HCT116 (cell line): ENCODE data around the gene NOTCH4. TPM values are rescaled to one million over a fixed set of nuclear protein-coding genes. Genes with fewer than 3 reads are reported as not detected.

Experiments
- ATAC-seq: fragments of 200-7000 bp; cut with Tn5 transposase; 2 replicates; pipeline ENCODE4 v1.9.1; 2020; ENCODE audit warnings: mild to moderate bottlenecking, moderate library complexity
- BruUV-seq: library from RNA; stranded (reverse); fragments of 400-500 nt; replicated peaks from 2 replicates; lab custom pipeline; 2021; lab: Mats Ljungman, UMichigan
- CTCF ChIA-PET: fragments of 300-600 bp; sonication (Branson Sonifier 250); formaldehyde crosslinking; loops from one replicate; lab custom pipeline; 2021; ENCODE audit warnings: antibody characterized with exemption; lab: Charles Lee
- POLR2A ChIA-PET: fragments of 300-600, 350-600 bp; sonication (Branson Sonifier 250); formaldehyde crosslinking; loops from one replicate; lab custom pipeline; 2021; ENCODE audit warnings: antibody characterized with exemption; lab: Charles Lee
- RAD21 ChIA-PET, 2 experiments: fragments of 300-600 bp; sonication (Branson Sonifier 250); formaldehyde crosslinking; loops; one replicate each; lab custom pipeline; 2023; ENCODE audit warnings: low total read pairs in 2 of 2; ENCODE audit not compliant: uncharacterized antibody in 2 of 2, unreplicated experiment in 2 of 2, low non-redundant PET in 1 of 2; lab: Charles Lee
- DNase-seq: peaks from one replicate; pipeline ENCODE4 v3.0.0-alpha.2; 2010; ENCODE audit warnings: low read depth, low spot score
- H2AFZ ChIP-seq: fragments of 200-600 bp; shearing (Covaris generic), sonication (generic); 2 replicates; pipeline ENCODE4 v1.6.1; 2017; ENCODE audit warnings: low read depth, mixed run types, mixed read lengths, antibody characterized with exemption, low read length; ENCODE audit not compliant: poor library complexity, severe bottlenecking
- H3K27ac ChIP-seq: 2 replicates; pipeline ENCODE4 v1.5.1; 2012; ENCODE audit warnings: low read depth, low read length
- H3K27me3 ChIP-seq: fragments of 200-600 bp; sonication (generic); 2 replicates; pipeline ENCODE4 v1.6.1; 2016; ENCODE audit warnings: mixed run types, low read length, mixed read lengths; ENCODE audit not compliant: insufficient read depth
- H3K36me3 ChIP-seq, 2 experiments: fragments of 200-500 bp in 1 of 2; fragments of 200-600 bp in 1 of 2; sonication (Bioruptor generic) in 1 of 2; sonication (generic) in 1 of 2; 2 replicates each; pipeline versions ENCODE4 v1.5.1 to v1.6.1; 2014 to 2016; ENCODE audit warnings: low read length in 2 of 2, inconsistent platforms in 1 of 2, mixed read lengths in 1 of 2, mixed run types in 1 of 2; ENCODE audit not compliant: insufficient read depth in 2 of 2, control insufficient read depth in 1 of 2
- H3K4me1 ChIP-seq, 2 experiments: fragments of 200-600 bp in 1 of 2; sonication (generic) in 1 of 2; 2 replicates each; pipeline versions ENCODE4 v1.5.1 to v1.6.1; 2012 to 2017; ENCODE audit warnings: low read length in 2 of 2, inconsistent platforms in 1 of 2, mild to moderate bottlenecking in 1 of 2, mixed read lengths in 1 of 2, mixed run types in 1 of 2, moderate library complexity in 1 of 2; ENCODE audit not compliant: insufficient read depth in 2 of 2, control insufficient read depth in 1 of 2
- H3K4me2 ChIP-seq: fragments of 200-600 bp; sonication (generic); 2 replicates; pipeline ENCODE4 v1.6.1; 2017; ENCODE audit warnings: mixed run types, low read length, mixed read lengths
- H3K4me3 ChIP-seq, 2 experiments: fragments of 200-600 bp in 1 of 2; sonication (generic) in 1 of 2; replicated peaks in 1 of 2; 2 replicates each; pipeline ENCODE4 v1.5.1; 2011 to 2016; ENCODE audit warnings: low read length in 2 of 2, control low read depth in 1 of 2, low read depth in 1 of 2, mild to moderate bottlenecking in 1 of 2, mixed read lengths in 1 of 2, mixed run types in 1 of 2
- H3K79me2 ChIP-seq: fragments of 200-600 bp; sonication (generic); 2 replicates; pipeline ENCODE4 v1.6.1; 2017; ENCODE audit warnings: mild to moderate bottlenecking, mixed run types, low read length, moderate library complexity, mixed read lengths; ENCODE audit not compliant: insufficient read depth
- H3K9ac ChIP-seq: fragments of 200-600 bp; sonication (generic); 2 replicates; pipeline ENCODE4 v1.6.1; 2016; ENCODE audit warnings: low read length, mixed read lengths
- H3K9me2 ChIP-seq: fragments of 200-600 bp; sonication (generic), shearing (Covaris generic); 2 replicates; pipeline ENCODE4 v1.6.1; 2017; ENCODE audit warnings: mixed run types, mild to moderate bottlenecking, moderate library complexity; ENCODE audit not compliant: insufficient read depth
- H3K9me3 ChIP-seq, 2 experiments: fragments of 200-500 bp in 1 of 2; fragments of 200-600 bp in 1 of 2; sonication (Bioruptor generic) in 1 of 2; sonication (generic) in 1 of 2; 2 replicates each; pipeline ENCODE4 v1.6.1; 2014 to 2017; ENCODE audit warnings: low read length in 2 of 2, mixed read lengths in 2 of 2, inconsistent platforms in 1 of 2, low read depth in 1 of 2, mild to moderate bottlenecking in 1 of 2, mixed run types in 1 of 2, moderate library complexity in 1 of 2; ENCODE audit not compliant: control insufficient read depth in 1 of 2, insufficient read depth in 1 of 2
- H4K20me1 ChIP-seq: fragments of 200-600 bp; sonication (generic), shearing (Covaris generic); 2 replicates; pipeline ENCODE4 v1.6.1; 2017; ENCODE audit warnings: mixed run types, mild to moderate bottlenecking, moderate library complexity; ENCODE audit not compliant: insufficient read depth
- CEBPB ChIP-seq: IDR thresholded peaks from 2 replicates; pipeline ENCODE4 v1.6.1; 2012; ENCODE audit warnings: low read depth
- EGR1 ChIP-seq: IDR thresholded peaks from 2 replicates; pipeline ENCODE4 v1.6.1; 2012; ENCODE audit warnings: low read depth
- FOSL1 ChIP-seq: IDR thresholded peaks from 2 replicates; pipeline ENCODE4 v1.6.1; 2012; ENCODE audit warnings: low read depth
- POLR2A ChIP-seq: IDR thresholded peaks from 2 replicates; pipeline ENCODE4 v1.7.0; 2011; ENCODE audit warnings: borderline replicate concordance; ENCODE audit not compliant: insufficient read depth, insufficient read length; ENCODE audit errors: extremely low read depth
- POLR2AphosphoS5 ChIP-seq: IDR thresholded peaks from 2 replicates; pipeline ENCODE4 v1.6.1; 2011; ENCODE audit warnings: mild to moderate bottlenecking, low read depth, low read length, moderate library complexity
- REST ChIP-seq: IDR thresholded peaks from 2 replicates; pipeline ENCODE4 v1.6.1; 2012; ENCODE audit warnings: low read depth
- SIN3A ChIP-seq: IDR thresholded peaks from 2 replicates; pipeline ENCODE4 v1.6.1; 2012; ENCODE audit warnings: low read depth
- TCF7L2 ChIP-seq: IDR thresholded peaks from 2 replicates; pipeline ENCODE4 v1.7.0; 2011; ENCODE audit warnings: borderline replicate concordance, inconsistent platforms; ENCODE audit not compliant: insufficient read depth, insufficient read length; ENCODE audit errors: extremely low read depth
- YY1 ChIP-seq: IDR thresholded peaks from 2 replicates; pipeline ENCODE4 v1.6.1; 2011; ENCODE audit warnings: low read length, low read depth, moderate library complexity, mild to moderate bottlenecking; ENCODE audit not compliant: insufficient replicate concordance; ENCODE audit errors: extremely low read depth
- ZBTB33 ChIP-seq: IDR thresholded peaks from 2 replicates; pipeline ENCODE4 v1.6.1; 2011; ENCODE audit warnings: mild to moderate bottlenecking, low read length, moderate library complexity; ENCODE audit not compliant: insufficient replicate concordance; ENCODE audit errors: extremely low read depth
- intact Hi-C: fragments of 100-400 bp; cut with micrococcal nuclease; formaldehyde crosslinking; loops from 2 replicates; pipeline ENCODE4 v1.10.0; 2022
- total RNA-seq: library from RNA; stranded (reverse); gene quantifications from one replicate; pipeline ENCODE4 v1.2.1, GENCODE V29; 2021; ENCODE audit not compliant: unreplicated experiment
- TF ChIP-seq, protein P1 (sequence below), 3 experiments: fragments of 200-600 bp in 1 of 3; sonication (generic) in 1 of 3; IDR thresholded peaks in 2 of 3; conservative IDR thresholded peaks in 1 of 3; 2 replicates each; pipeline ENCODE4 v1.5.1; 2012 to 2017; ENCODE audit warnings: low read depth in 2 of 3, low read length in 2 of 3, antibody characterized with exemption in 1 of 3, borderline replicate concordance in 1 of 3, control low read depth in 1 of 3, mild to moderate bottlenecking in 1 of 3, mixed read lengths in 1 of 3, mixed run types in 1 of 3, moderate library complexity in 1 of 3; ENCODE audit not compliant: insufficient read depth in 1 of 3
- TF ChIP-seq, protein P2 (sequence below): IDR thresholded peaks from 2 replicates; pipeline ENCODE4 v1.6.1; 2012

Gene NOTCH4
- total RNA-seq, 1 experiment from 2014 or later, result 0.81 TPM

- TF ChIP-seq FOSL1 (no peak), CEBPB (no peak), POLR2A (no peak), YY1 (no peak), ZBTB33 (no peak), TCF7L2 (no peak), EGR1 (no peak), SIN3A (no peak), REST (no peak), POLR2AphosphoS5 (no peak)
- TF ChIP-seq, protein P1, sequence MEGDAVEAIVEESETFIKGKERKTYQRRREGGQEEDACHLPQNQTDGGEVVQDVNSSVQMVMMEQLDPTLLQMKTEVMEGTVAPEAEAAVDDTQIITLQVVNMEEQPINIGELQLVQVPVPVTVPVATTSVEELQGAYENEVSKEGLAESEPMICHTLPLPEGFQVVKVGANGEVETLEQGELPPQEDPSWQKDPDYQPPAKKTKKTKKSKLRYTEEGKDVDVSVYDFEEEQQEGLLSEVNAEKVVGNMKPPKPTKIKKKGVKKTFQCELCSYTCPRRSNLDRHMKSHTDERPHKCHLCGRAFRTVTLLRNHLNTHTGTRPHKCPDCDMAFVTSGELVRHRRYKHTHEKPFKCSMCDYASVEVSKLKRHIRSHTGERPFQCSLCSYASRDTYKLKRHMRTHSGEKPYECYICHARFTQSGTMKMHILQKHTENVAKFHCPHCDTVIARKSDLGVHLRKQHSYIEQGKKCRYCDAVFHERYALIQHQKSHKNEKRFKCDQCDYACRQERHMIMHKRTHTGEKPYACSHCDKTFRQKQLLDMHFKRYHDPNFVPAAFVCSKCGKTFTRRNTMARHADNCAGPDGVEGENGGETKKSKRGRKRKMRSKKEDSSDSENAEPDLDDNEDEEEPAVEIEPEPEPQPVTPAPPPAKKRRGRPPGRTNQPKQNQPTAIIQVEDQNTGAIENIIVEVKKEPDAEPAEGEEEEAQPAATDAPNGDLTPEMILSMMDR (IDR thresholded peaks at IDR 0.05 in 2 of 3, conservative IDR thresholded peaks at IDR 0.05 in 1 of 3; ENCODE audit: borderline replicate concordance in 1 of 3, insufficient read depth in 1 of 3, low read depth in 2 of 3, low read length in 2 of 3), result no peak
- TF ChIP-seq, protein P2, sequence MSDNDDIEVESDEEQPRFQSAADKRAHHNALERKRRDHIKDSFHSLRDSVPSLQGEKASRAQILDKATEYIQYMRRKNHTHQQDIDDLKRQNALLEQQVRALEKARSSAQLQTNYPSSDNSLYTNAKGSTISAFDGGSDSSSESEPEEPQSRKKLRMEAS, result no peak
- TF ChIP-seq, all 23 proteins: peak for 0
- Histone ChIP-seq H3K9me2 (no peaks in the 10 kb centered on the region), H3K4me2 (no peak overlapping the region), H3K27ac (no peak overlapping the region), H3K36me3 (no peaks in the 10 kb centered on the region), H3K79me2 (peaks cover 11% of the 10 kb centered on the region), H3K9me3 (no peaks in the 10 kb centered on the region), H3K4me3 (no peak overlapping the region), H3K4me1 (peaks cover 12 to 22% of the 10 kb centered on the region in 2 experiments), H3K27me3 (no peaks in the 10 kb centered on the region), H3K9ac (no peak overlapping the region), H2AFZ (no peak overlapping the region), H4K20me1 (no peaks in the 10 kb centered on the region)
- BruUV-seq, result no TSS peak
- ATAC-seq, result no peak
- POLR2A ChIA-PET, result interaction anchor here (0.7 kb wide), 1 partner anchor 21 kb away, joined by 3 read pairs; no protein-coding TSS in a partner anchor
- intact Hi-C loops, result no loop called here
- DNase-seq, result no peak
- RAD21 ChIA-PET, result no interaction called here
- CTCF ChIA-PET, result no interaction called here
Measured at GRCh38 chr6:32149932-32150870, 73.7 kb downstream of the NOTCH4 start.
